ENCODE results near the gene CARNS1. TPM values are rescaled to one million over a fixed set of nuclear protein-coding genes. Genes with fewer than 3 reads are reported as not detected.

The CARNS1 gene
- total RNA-seq, 6 donors from 2014 or later = 0.49 to 4.2 (median 0.89) TPM

DNA sequence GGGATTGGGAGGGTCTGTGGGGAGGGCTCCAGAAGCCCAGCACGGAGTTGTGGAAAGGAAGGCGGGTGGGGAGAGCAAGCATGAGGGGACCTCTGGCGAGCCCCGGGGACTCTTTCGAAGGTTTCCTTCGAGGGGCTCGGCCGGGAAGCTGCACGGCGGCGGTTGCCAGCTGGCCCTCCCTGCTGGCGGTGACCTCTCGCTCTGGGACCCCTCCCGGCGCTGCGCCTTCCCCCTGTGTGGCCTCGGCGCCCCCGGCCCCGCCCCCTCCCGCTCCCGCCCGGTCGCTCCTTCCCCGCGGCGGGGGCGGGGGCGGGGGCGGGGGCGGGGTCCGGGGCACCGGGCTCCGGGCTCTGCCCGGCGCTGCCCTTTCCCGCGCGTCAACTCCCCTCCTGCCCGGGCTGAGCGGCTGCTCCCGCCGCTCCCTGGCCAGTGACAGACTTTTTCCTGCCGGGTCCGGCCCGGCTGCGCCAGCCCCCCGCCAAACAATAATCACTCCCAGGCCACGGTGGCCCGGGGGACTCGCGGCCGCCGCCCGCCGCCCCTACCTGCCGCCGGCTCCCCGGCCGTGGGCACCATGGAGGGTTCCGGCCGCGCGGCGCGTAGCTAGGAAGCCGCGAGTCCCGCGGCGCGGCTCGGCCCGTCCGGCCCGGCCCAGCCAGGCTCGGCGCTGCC lies 43.0 kb upstream of the CARNS1 start:
- H3K27me3 ChIP-seq = no peaks in the 10 kb centered on the region
- ATAC-seq (ENCODE audit: low FRiP score in 2 of 2) = peak in 1 of 2 donors; percentile 15
- H3K4me1 ChIP-seq = peaks cover 45 to 74% (median 51%) of the 10 kb centered on the region in 4 donors
- peak overlapping the region; percentile 71 to 86 (median 80) for H3K4me3 ChIP-seq
- peak in 3 of 4 donors; percentile 29 to 41 (median 36) for TF ChIP-seq POLR2A (IDR thresholded peaks at IDR 0.05)
- TF ChIP-seq CTCF (IDR thresholded peaks at IDR 0.05) = no peak
- no peak for TF ChIP-seq EP300 (IDR thresholded peaks at IDR 0.05)
- TF ChIP-seq POLR2AphosphoS5 (IDR thresholded peaks at IDR 0.05) = no peak
- no peaks in the 10 kb centered on the region for H3K9me3 ChIP-seq
- peak; percentile 59 to 90 for DNase-seq
- no peaks in the 10 kb centered on the region for H3K36me3 ChIP-seq
- H3K27ac ChIP-seq = peak overlapping the region; percentile 88 to 99 (median 96)
- WGBS, 2 donors = 0% methylated on average over 2 to 25 of the region's 78 CpGs

DNA sequence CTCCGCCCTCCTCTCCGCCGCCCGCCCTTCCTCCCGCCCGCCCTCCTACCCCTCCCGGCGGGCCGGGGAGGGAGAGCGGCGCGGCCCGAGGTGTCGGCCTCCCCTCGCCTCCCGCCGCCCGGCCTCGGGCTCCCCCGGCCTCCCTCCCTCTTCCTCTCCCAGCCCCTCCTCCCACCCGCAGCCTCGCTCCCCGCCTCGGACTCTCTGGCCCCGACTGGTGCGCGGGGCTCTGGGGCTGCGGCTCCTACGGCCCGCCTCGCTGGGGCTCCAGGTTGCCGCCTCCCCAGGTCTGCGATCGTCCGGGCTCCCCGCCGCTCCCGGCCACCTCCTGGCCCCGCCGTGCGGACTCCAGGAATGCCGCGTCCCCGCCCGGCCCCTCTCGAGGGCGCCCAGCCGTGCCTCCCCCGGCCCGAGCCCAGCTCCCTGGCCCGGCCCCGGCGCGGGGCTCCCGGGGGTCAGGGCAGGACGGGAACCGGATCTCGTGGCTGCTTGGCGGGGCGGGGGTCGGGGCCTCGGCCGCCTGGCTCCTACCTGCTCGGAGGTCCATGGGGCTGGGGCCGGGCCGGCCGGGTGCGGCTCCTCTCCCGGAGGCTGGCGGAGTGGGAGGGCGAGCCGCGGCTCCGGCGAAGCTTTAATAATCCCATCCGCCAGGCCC lies 42.4 kb upstream of the CARNS1 start, which contains the start of gene CLCF1:
CLCF1 (minus strand) TSS at position 606 of the 655 bp plus-strand sequence; CDS start at position 547, 59 bp downstream.
- Histone ChIP-seq H3K4me1 (peaks cover 39 to 67% (median 45%) of the 10 kb centered on the region in 4 donors), H3K27me3 (no peaks in the 10 kb centered on the region), H3K27ac (peak within 1 kb of the TSS; percentile 88 to 99 (median 96)), H3K4me3 (peak within 1 kb of the TSS; percentile 71 to 86 (median 80)), H3K9me3 (no peaks in the 10 kb centered on the region), H3K36me3 (no peaks in the 10 kb centered on the region)
- WGBS, 2 donors = 1 to 2% methylated on average over 13 to 25 of the region's 76 CpGs
- TF ChIP-seq EP300 (IDR thresholded peaks at IDR 0.05) (no peak), CTCF (IDR thresholded peaks at IDR 0.05) (no peak), POLR2AphosphoS5 (IDR thresholded peaks at IDR 0.05) (peak in 1 of 2 donors; percentile 35), POLR2A (IDR thresholded peaks at IDR 0.05) (peak in 2 of 4 donors; percentile 33 to 45)
- ATAC-seq (ENCODE audit: low FRiP score in 2 of 2) (peak; percentile 16 to 71), DNase-seq (peak; percentile 72 to 93)

- Histone ChIP-seq H3K27ac (peak overlapping the region; percentile 88 to 99 (median 96)), H3K36me3 (no peaks in the 10 kb centered on the region), H3K27me3 (no peaks in the 10 kb centered on the region), H3K9me3 (no peaks in the 10 kb centered on the region), H3K4me1 (peaks cover 39 to 61% (median 45%) of the 10 kb centered on the region in 4 donors), H3K4me3 (peak overlapping the region; percentile 71 to 86 (median 80))
- ATAC-seq (ENCODE audit: low FRiP score in 2 of 2) = peak; percentile 72 to 87
- DNase-seq = peak; percentile 86 to 94
- peak; percentile 44 to 84 (median 70) for TF ChIP-seq CTCF (IDR thresholded peaks at IDR 0.05)
- peak; percentile 76 to 80 for TF ChIP-seq POLR2AphosphoS5 (IDR thresholded peaks at IDR 0.05)
- TF ChIP-seq POLR2A (IDR thresholded peaks at IDR 0.05) = peak in 2 of 4 donors; percentile 35 to 48
- no peak for TF ChIP-seq EP300 (IDR thresholded peaks at IDR 0.05)
- 1 to 2% methylated on average over 24 to 36 of the region's 40 CpGs for WGBS, 2 donors
Measured at GRCh38 chr11:67373648-67374570, 41.6 kb upstream of the CARNS1 start.

GRCh38 chr11:67374571-67375281 lies 40.8 kb upstream of the CARNS1 start:
- no peaks in the 10 kb centered on the region for H3K27me3 ChIP-seq
- H3K4me3 ChIP-seq = peak overlapping the region in 2 of 4 donors; percentile 77 to 86
- no peak for DNase-seq
- H3K9me3 ChIP-seq = no peaks in the 10 kb centered on the region
- no peak for TF ChIP-seq POLR2A (IDR thresholded peaks at IDR 0.05)
- TF ChIP-seq EP300 (IDR thresholded peaks at IDR 0.05) = no peak
- TF ChIP-seq CTCF (IDR thresholded peaks at IDR 0.05) = no peak
- no peak for TF ChIP-seq POLR2AphosphoS5 (IDR thresholded peaks at IDR 0.05)
- peaks cover 37 to 53% (median 41%) of the 10 kb centered on the region in 4 donors for H3K4me1 ChIP-seq
- ATAC-seq (ENCODE audit: low FRiP score in 2 of 2) = no peak
- WGBS, 2 donors = 16 to 21% methylated on average over 7 to 9 of the region's 9 CpGs
- H3K36me3 ChIP-seq = no peaks in the 10 kb centered on the region
- H3K27ac ChIP-seq = peak overlapping the region; percentile 88 to 99 (median 96)

All from upper lobe of left lung (tissue), 6 donors.